Measurements from ENCODE around the gene AIFM3.
A peak's percentile ranks its signal among the peaks of the same experiment; 100 is the strongest.

AIFM3 gene

DNA sequence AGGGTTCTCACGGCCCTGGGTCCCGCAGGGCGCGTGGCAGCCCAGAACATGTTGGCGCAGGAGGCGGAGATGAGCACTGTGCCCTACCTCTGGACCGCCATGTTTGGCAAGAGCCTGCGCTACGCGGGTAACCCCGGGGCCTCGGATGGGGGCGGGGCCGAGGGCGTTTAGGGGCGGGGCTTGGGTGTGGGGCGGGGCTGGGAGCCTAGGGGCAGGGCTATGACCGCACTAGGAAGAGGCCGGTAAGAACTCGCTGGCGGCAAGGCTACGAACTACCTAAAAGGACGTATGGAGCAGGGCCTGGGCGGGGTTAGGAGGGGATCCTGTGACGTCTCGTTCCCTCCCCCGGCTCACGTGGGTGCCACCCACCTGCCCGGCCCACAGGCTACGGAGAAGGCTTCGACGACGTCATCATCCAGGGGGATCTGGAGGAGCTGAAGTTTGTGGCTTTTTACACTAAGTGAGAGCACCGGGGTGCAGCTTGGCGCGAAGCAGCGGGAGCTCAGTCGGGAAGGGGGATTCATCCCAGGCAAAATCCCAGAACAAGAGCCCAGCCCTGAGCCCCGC, 12.3 kb downstream of the AIFM3 start:
- Mint-ChIP-seq H3K4me3 (peak overlapping the region in 1 of 2 donors; percentile 17), H3K27ac (peak overlapping the region; percentile 14 to 91), H3K9me3 (no peaks in the 10 kb centered on the region), H3K27me3 (peaks cover 8 to 18% of the 10 kb centered on the region in 2 donors), H3K36me3 (ENCODE audit: insufficient read depth) (peaks cover 6% of the 10 kb centered on the region), H3K4me1 (ENCODE audit: low read depth in 2 of 2) (peaks cover 29 to 34% of the 10 kb centered on the region in 2 donors)
- ATAC-seq (replicated peaks) = peak; percentile 60
- peak in 2 of 3 experiments; percentile 43 to 44 for DNase-seq

DNA sequence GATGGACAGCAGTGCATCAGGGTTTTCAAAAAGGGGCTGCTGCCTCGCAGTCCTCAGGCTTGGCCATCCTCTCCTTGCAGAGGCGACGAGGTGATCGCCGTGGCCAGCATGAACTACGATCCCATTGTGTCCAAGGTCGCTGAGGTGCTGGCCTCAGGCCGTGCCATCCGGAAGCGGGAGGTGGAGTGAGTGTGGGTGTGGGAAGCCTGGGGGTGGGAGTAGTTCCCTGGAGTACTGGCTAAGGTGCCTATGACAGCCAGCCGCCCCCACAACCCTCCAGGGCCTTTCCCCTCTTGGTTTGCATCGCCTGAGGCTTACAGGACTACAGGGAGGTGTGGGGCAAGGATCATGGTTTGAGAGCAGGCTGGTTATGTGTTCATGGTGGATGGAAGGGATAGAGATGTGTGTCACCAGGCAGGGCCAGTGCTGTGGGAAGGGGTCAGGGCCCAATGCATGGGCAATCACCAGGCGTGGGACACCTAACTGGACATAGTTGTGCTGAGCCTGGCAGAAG, 12.9 kb downstream of the AIFM3 start:
- peaks cover 8 to 16% of the 10 kb centered on the region in 2 donors for H3K27me3 Mint-ChIP-seq
- no peak for ATAC-seq (replicated peaks)
- peak overlapping the region in 1 of 2 donors; percentile 91 for H3K27ac Mint-ChIP-seq
- no peak for DNase-seq
- H3K4me3 Mint-ChIP-seq = peak overlapping the region; percentile 17 to 34
- peaks cover 6% of the 10 kb centered on the region for H3K36me3 Mint-ChIP-seq (ENCODE audit: insufficient read depth)
- peaks cover 29 to 34% of the 10 kb centered on the region in 2 donors for H3K4me1 Mint-ChIP-seq (ENCODE audit: low read depth in 2 of 2)
- H3K9me3 Mint-ChIP-seq = no peaks in the 10 kb centered on the region

DNA sequence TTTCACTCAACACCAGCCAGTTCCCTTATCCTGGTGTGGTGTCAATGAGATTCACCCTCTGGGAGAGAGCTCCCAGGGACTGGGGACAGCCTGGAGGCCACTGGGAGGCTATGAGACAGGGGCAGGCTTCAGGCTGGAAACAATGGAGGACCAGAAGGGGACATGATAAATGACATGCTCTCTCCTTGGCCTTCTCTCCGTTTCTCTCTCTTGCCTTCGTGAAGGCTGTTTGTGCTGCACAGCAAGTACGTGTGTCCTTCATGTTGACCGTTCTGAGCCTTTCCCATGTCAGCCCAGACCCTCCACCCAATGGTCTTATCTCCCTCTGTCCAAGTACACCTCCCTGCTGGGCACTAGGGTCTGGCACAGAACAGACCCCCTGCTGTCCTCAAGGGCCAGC, 13.5 kb downstream of the AIFM3 start:
- H3K4me3 Mint-ChIP-seq = peak overlapping the region in 1 of 2 donors; percentile 17
- ATAC-seq (replicated peaks) = no peak
- H3K27ac Mint-ChIP-seq = peak overlapping the region; percentile 91 to 97
- H3K4me1 Mint-ChIP-seq (ENCODE audit: low read depth in 2 of 2) = peaks cover 29 to 34% of the 10 kb centered on the region in 2 donors
- no peaks in the 10 kb centered on the region for H3K9me3 Mint-ChIP-seq
- peaks cover 6% of the 10 kb centered on the region for H3K36me3 Mint-ChIP-seq (ENCODE audit: insufficient read depth)
- no peak for DNase-seq
- H3K27me3 Mint-ChIP-seq = peaks cover 7 to 11% of the 10 kb centered on the region in 2 donors

DNA sequence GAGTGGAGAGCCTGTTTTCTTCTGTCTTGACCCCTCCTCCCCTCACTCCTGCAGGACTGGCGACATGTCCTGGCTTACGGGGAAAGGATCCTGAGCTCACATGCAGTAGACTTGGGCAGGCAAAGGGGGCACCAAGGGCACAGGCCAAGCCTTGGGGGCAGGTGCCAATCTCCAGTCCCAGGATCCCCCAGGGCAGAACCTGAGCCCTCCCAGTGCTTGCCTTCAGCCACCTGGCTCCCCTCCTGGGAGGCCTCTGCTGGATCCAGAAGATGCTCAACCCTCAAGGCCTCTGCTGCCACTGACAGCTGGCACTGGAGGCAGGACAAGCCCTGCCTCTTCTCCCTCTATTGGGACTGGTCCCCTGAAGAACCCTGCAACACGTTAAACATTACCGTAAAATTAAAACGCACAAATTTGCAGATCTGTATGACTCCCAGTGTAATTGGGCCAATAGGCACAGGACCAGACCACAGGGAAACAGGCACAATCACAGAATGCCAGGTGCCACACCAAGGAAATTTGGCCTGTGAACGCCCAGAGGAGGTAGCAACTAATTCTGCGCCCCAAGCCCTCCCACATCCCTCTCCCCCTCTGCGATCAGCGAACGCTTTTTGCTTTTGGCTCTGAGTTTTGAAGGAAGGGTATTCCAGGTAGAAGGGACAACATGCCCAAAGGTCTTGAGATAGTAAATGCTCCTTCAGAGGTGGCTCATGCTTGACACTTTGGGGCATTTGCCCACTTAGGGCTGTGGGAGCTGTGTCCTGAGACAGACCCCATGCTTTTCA, 14.1 kb downstream of the AIFM3 start:
- no peaks in the 10 kb centered on the region for H3K9me3 Mint-ChIP-seq

DNA sequence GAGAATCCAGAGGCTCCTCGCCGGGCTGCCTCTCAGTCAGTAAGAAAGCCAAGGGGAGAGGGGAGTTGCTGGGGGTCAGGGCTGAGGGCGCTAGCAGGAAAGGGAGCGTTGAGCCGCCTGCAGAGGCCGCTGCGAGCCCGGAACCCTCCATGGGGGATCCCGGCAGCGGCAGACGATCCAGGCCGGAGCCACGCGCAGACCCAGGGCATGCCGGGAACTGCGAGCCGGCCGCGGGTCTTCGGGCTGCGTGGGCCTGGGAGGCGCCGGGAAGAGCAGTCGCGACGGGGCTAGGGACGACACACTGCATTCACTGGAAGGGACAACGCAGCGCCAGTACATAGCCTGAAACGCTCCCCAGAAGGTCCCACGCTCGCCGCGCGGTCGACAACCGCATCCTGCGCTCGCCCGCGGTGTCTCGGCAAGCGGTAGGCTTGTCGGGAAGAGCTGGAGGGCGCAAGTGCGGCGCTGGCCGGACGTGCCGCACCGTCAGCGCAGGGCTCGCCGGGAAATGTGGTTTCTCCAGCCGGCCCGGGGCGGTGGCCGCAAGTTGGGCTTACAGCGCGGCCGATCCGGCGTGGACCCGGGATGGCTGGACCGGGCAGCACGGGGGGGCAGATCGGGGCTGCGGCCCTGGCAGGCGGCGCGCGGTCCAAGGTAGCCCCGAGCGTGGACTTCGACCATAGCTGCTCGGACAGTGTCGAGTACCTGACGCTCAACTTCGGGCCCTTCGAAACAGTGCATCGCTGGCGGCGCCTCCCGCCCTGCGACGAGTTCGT, 14.9 kb downstream of the AIFM3 start, which contains the start of gene LZTR1:
LZTR1 (plus strand) TSS at position 511 of the 776 bp plus-strand sequence; CDS start at position 586, 75 bp downstream.
- Mint-ChIP-seq H3K27ac (peak within 1 kb of the TSS; percentile 90 to 97), H3K9me3 (no peaks in the 10 kb centered on the region), H3K27me3 (no peaks in the 10 kb centered on the region), H3K4me3 (peak within 1 kb of the TSS; percentile 92 to 97), H3K36me3 (ENCODE audit: insufficient read depth) (peaks cover 10% of the 10 kb centered on the region), H3K4me1 (ENCODE audit: low read depth in 2 of 2) (peaks cover 29 to 34% of the 10 kb centered on the region in 2 donors)
- peak; percentile 49 to 61 (median 56) for DNase-seq
- ATAC-seq (replicated peaks) = peak; percentile 85

More for the DNA sequence above, 14.1 kb downstream of the AIFM3 start:
- Mint-ChIP-seq H3K27ac (peak overlapping the region; percentile 90 to 97), H3K36me3 (ENCODE audit: insufficient read depth) (peaks cover 6% of the 10 kb centered on the region), H3K4me3 (peak overlapping the region; percentile 92 to 97), H3K4me1 (ENCODE audit: low read depth in 2 of 2) (peaks cover 29 to 34% of the 10 kb centered on the region in 2 donors), H3K27me3 (peaks cover under 1 to 5% of the 10 kb centered on the region in 2 donors)
- ATAC-seq (replicated peaks) (no peak), DNase-seq (no peak)

DNA sequence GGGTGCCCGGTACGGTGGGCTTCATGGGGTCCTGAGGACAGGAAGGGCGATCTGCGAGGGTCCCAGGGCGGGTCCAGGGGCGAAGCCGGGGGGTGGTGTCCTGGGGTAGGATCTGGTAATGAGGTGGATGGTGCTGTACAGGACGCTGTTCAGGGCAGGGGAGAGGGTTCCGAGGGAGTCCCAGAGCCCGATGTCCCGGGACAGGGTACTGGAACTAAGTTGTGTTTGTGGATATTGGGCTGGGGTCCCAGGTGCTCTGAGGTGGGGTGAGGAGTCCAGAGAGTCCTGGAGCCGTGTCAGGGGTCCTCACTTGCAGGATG, 15.5 kb downstream of the AIFM3 start:
- Mint-ChIP-seq H3K36me3 (ENCODE audit: insufficient read depth) (peaks cover 15% of the 10 kb centered on the region), H3K4me1 (ENCODE audit: low read depth in 2 of 2) (peaks cover 29 to 34% of the 10 kb centered on the region in 2 donors), H3K4me3 (peak overlapping the region; percentile 92 to 97), H3K9me3 (no peaks in the 10 kb centered on the region), H3K27ac (peak overlapping the region; percentile 90 to 97), H3K27me3 (no peaks in the 10 kb centered on the region)
- DNase-seq = no peak
- ATAC-seq (replicated peaks) = no peak

DNA sequence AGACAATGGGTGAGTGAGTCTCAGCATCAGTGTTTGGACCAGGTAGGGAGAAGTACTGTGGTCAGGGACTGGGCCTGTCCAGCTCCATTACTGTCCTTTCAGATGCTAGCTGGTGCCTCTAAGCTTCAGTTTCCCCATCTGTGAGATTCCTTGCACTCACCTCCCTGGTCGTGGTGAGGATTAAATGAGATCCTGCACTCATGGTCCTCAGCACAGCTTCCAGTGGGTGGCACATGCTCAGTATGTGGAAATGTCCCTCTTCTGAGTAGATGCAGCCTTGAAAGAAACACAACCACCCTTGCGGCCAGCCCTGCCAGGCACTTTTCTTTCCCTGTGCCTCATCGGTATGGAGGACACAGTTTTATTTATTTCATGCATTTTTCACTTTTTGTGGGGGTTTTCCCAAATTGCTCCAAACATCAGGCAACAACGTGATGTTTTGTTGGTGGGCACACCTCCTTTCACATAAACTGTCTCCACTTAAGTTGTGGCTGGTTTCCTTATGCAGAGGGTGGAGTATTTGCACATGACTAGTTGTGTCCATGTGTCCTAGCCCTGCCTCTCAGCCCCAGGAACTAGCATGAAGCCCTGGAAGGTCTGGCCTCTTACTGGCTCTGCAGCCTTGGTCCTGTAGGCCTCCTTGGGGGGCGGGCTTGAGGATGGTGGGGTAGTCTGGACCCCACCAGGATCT, 16.2 kb downstream of the AIFM3 start:
- H3K9me3 Mint-ChIP-seq = no peaks in the 10 kb centered on the region
- H3K27ac Mint-ChIP-seq = peak overlapping the region; percentile 90 to 97
- H3K27me3 Mint-ChIP-seq = no peaks in the 10 kb centered on the region
- H3K4me3 Mint-ChIP-seq = peak overlapping the region; percentile 92 to 97
- H3K36me3 Mint-ChIP-seq (ENCODE audit: insufficient read depth) = peaks cover 15% of the 10 kb centered on the region
- DNase-seq = no peak
- H3K4me1 Mint-ChIP-seq (ENCODE audit: low read depth in 2 of 2) = peaks cover 29 to 34% of the 10 kb centered on the region in 2 donors
- ATAC-seq (replicated peaks) = no peak

DNA sequence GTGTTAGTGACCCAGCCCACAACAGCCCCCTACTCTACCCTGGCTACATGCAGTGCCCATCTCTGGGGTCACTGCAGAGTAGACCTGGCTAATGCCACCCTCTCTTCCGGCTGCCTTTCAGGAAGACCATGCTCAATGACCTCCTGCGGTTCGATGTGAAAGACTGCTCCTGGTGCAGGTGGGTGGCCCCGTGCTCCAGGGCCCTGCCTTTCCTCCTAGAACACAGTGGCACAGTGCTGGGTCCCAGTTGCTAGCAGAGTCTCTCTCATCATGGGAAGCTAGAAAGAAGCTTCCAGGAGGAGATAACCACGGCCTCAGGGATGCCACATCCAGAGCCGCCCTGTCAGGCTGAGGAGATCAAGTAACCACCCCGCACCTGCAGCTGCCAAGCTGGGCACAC, 18.7 kb downstream of the AIFM3 start:
- DNase-seq (no peak), ATAC-seq (replicated peaks) (no peak)
- peaks cover 28 to 34% of the 10 kb centered on the region in 2 donors for H3K4me1 Mint-ChIP-seq (ENCODE audit: low read depth in 2 of 2)
- no peaks in the 10 kb centered on the region for H3K27me3 Mint-ChIP-seq
- H3K9me3 Mint-ChIP-seq = no peaks in the 10 kb centered on the region
- peaks cover 18% of the 10 kb centered on the region for H3K36me3 Mint-ChIP-seq (ENCODE audit: insufficient read depth)
- H3K27ac Mint-ChIP-seq = no peak overlapping the region
- H3K4me3 Mint-ChIP-seq = no peak overlapping the region

DNA sequence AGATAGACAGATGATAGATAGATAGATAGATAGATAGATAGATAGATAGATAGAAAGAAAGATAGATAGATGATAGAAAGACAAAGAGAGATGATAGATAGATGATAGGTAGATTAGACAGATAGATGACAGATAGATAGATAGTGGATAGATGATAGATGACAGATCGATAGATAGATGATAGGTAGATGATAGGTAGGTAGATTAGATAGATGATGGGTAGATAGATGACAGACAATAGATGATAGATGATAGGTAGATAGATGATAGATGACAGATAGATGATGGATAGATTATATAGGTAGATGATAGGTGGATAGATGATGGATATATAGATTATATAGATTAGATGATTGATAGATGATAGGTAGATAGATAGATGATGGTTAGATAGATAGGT, 19.3 kb downstream of the AIFM3 start:
- no peak for DNase-seq
- H3K27ac Mint-ChIP-seq = peak overlapping the region in 1 of 2 donors; percentile 15
- no peak for ATAC-seq (replicated peaks)
- H3K9me3 Mint-ChIP-seq = no peaks in the 10 kb centered on the region
- no peak overlapping the region for H3K4me3 Mint-ChIP-seq
- H3K27me3 Mint-ChIP-seq = no peaks in the 10 kb centered on the region
- H3K4me1 Mint-ChIP-seq (ENCODE audit: low read depth in 2 of 2) = peaks cover 22 to 28% of the 10 kb centered on the region in 2 donors
- peaks cover 24% of the 10 kb centered on the region for H3K36me3 Mint-ChIP-seq (ENCODE audit: insufficient read depth)

DNA sequence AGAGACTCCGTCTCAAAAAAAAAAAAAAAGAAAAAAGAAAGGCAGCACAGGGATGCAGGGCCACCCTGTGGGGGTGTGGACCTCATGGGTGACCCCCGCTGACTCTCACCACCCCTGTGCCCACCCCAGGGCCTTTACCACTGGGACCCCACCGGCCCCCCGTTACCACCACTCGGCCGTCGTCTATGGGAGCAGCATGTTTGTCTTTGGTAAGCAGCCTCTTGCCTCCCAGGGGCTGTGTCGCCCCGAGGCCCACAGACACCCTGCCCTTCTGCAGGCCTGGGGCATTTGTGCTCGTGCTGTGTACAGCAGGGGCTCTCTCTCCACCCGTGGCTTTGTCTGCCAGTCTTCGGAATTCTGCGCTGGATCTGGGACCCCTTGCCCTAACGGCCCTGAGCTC, 20.3 kb downstream of the AIFM3 start:
- no peak overlapping the region for H3K27ac Mint-ChIP-seq
- peaks cover 19 to 25% of the 10 kb centered on the region in 2 donors for H3K4me1 Mint-ChIP-seq (ENCODE audit: low read depth in 2 of 2)
- DNase-seq (no peak), ATAC-seq (replicated peaks) (no peak)
- no peaks in the 10 kb centered on the region for H3K27me3 Mint-ChIP-seq
- H3K9me3 Mint-ChIP-seq = no peaks in the 10 kb centered on the region
- peaks cover 21% of the 10 kb centered on the region for H3K36me3 Mint-ChIP-seq (ENCODE audit: insufficient read depth)
- no peak overlapping the region for H3K4me3 Mint-ChIP-seq

DNA sequence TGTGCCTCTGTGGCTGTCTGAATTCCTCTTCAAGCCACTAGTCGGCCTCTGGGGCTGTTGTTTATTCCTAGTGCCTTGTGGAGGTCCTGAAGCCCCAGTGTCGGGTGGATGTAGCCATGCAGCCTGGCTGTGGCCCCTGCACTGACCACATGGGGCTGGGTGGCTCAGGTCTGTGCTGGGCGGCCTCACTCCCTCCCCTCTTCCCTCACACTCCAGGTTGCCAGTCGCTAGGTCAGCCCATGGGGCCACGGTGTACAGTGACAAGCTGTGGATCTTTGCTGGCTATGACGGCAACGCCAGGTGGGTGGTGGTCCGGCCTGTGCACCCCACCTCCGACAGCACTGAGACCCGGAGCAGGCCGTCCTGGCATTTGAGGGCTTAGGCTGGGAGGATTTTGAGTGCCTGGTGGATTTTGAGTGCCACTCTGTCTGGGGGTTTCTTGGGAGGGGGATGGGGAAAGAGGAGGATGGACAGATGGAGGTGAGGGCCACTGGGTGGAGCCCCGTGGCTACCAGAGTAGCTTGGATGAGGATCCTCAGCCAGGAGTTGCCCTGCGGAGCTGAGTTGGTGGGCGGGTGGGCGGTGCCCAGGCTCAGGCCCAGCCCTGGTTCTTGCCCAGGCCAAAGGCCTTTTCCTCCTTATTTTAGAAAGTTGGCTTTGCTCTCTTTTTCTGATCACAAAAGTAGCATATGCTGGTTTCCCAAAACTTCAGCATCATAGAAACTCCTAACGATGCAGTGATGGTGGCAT, 21.7 kb downstream of the AIFM3 start:
- Mint-ChIP-seq H3K4me1 (ENCODE audit: low read depth in 2 of 2) (peaks cover 10 to 13% of the 10 kb centered on the region in 2 donors), H3K9me3 (no peaks in the 10 kb centered on the region), H3K27ac (peak overlapping the region; percentile 28 to 30), H3K36me3 (ENCODE audit: insufficient read depth) (peaks cover 18% of the 10 kb centered on the region), H3K27me3 (no peaks in the 10 kb centered on the region), H3K4me3 (no peak overlapping the region)
- ATAC-seq (replicated peaks) (no peak), DNase-seq (no peak)

DNA sequence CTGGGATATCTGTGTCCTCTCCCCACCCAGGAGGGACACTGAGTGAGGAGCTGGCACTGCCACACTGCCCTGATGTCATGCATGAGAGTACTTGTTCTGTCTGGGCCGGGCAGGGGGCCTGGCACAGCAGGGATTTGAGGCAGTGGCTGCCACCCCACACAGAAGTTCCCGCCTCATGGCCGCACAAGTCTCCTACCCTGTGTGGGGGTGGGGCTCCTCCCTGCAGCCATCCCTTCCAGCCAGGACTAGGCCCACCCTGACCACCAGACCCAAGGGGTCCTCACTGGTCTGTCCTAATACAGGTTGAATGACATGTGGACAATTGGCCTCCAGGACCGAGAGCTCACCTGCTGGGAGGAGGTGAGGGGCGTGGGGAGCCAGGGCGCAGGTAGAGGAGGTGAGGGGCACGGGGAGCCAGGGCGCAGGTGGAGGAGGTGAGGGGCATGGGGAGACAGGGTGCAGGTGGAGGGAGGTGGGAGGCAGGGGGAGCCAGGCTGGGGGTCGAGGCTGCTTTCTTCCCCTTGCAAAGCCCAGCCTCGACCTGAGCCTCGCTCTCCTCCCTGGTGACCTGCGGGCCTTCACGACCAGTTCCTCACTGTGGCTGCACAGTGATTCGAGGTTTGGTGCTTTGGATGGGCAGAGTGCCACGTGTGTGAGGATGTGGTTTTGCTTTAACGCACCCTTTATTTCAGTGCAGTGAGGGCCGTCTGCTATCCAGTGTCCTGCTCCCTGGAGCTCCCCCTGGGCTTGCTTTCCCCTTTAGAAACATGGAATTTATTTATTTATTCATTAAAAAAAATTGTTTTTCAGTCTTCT, 22.5 kb downstream of the AIFM3 start:
- peaks cover 18% of the 10 kb centered on the region for H3K36me3 Mint-ChIP-seq (ENCODE audit: insufficient read depth)
- no peaks in the 10 kb centered on the region for H3K27me3 Mint-ChIP-seq
- H3K4me3 Mint-ChIP-seq = no peak overlapping the region

More for the DNA sequence above, 22.5 kb downstream of the AIFM3 start:
- no peaks in the 10 kb centered on the region for H3K9me3 Mint-ChIP-seq
- ATAC-seq (replicated peaks) = no peak
- peak overlapping the region; percentile 28 to 30 for H3K27ac Mint-ChIP-seq
- DNase-seq = no peak
- H3K4me1 Mint-ChIP-seq (ENCODE audit: low read depth in 2 of 2) = peaks cover 7 to 8% of the 10 kb centered on the region in 2 donors
